ENCODE data around the gene SPINDOC.
"Not testable (repeated sequence)": the region's sequence is repeated elsewhere in the genome, so short reads cannot be mapped to it uniquely, and the experiment has no call there.

DNA sequence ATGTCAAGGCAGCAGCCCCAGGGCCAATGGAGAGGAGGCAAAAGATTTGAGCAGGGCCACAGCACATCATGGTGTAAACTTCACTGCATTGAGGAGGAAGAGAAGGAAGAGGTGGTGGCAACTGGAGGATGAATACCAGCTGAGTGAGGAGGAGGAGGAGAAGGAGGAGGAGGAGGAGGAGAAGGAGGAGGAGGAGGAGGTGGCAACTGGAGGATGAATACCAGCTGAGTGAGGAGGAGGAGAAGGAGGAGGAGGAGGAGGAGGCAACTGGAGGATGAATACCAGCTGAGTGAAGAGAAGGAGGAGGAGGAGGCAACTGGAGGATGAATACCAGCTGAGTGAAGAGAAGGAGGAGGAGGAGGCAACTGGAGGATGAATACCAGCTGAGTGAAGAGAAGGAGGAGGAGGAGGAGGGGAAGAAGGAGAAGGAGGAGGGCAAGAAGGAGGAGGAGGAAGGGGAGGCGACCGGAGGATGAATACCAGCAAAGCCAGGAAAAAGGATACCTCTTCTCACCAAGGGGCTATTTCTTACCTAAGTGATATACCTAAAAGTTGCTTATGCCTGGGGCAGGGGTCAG, 41.4 kb upstream of the SPINDOC start:
- not testable (repeated sequence) for TF ChIP-seq EZH2 (IDR thresholded peaks at IDR 0.05; ENCODE audit: insufficient read depth, poor library complexity, severe bottlenecking); EZH2phosphoT487 (IDR thresholded peaks at IDR 0.05; ENCODE audit: insufficient read depth, low read depth)
